B cell (primary cell): ENCODE data around the gene ORC5. TPM values are rescaled to one million over a fixed set of nuclear protein-coding genes. Genes with fewer than 3 reads are reported as not detected.

Source experiments
- ATAC-seq: fragments of 200-7000 bp; cut with Tn5 transposase; one replicate; pipeline ENCODE4 v1.10.0; 2021; ENCODE audit warnings: low read depth, mild to moderate bottlenecking, moderate number of reproducible peaks, moderate library complexity
- CTCF ChIA-PET: fragments of 350-600 bp; sonication (Branson Sonifier 250); formaldehyde crosslinking; loops from one replicate; lab custom pipeline; 2021; ENCODE audit warnings: antibody characterized with exemption, inconsistent platforms; lab: Charles Lee
- POLR2A ChIA-PET: fragments of 350-600 bp; sonication (Branson Sonifier 250); formaldehyde crosslinking; loops from one replicate; lab custom pipeline; 2021; ENCODE audit warnings: antibody characterized with exemption; lab: Charles Lee
- DNase-seq: peaks from one replicate; pipeline ENCODE4 v3.0.0; 2013
- H2AFZ ChIP-seq: 2 replicates; pipeline ENCODE4 v1.6.1; 2012; ENCODE audit warnings: mild to moderate bottlenecking, low read depth, low read length; ENCODE audit not compliant: insufficient read depth, poor library complexity, severe bottlenecking
- H3K27ac ChIP-seq, 2 donors: 1 replicate in 1 of 2; 2 replicates in 1 of 2; pipeline ENCODE4 v1.5.1; 2012 to 2013; ENCODE audit warnings: low read length in 2 of 2, mild to moderate bottlenecking in 2 of 2, moderate library complexity in 1 of 2
- H3K27me3 ChIP-seq, 4 experiments: fragments of 200-600 bp in 1 of 4; sonication (generic) in 1 of 4; replicated peaks in 1 of 4; 1 replicate in 2 of 4; 2 replicates in 2 of 4; pipeline versions ENCODE4 v1.6.1 to v1.7.0; 2013 to 2016; ENCODE audit warnings: low read length in 3 of 4, mild to moderate bottlenecking in 2 of 4, mixed read lengths in 1 of 4, moderate library complexity in 1 of 4; ENCODE audit not compliant: insufficient read depth in 4 of 4, control insufficient read depth in 3 of 4; ENCODE audit errors: control extremely low read depth in 1 of 4
- H3K36me3 ChIP-seq, 2 experiments: replicated peaks in 1 of 2; 1 replicate in 1 of 2; 2 replicates in 1 of 2; pipeline versions ENCODE4 v1.6.1 to v1.7.1; 2013; ENCODE audit warnings: low read length in 1 of 2; ENCODE audit not compliant: insufficient read depth in 2 of 2, control insufficient read depth in 1 of 2; ENCODE audit errors: control extremely low read depth in 1 of 2, extremely low read depth in 1 of 2
- H3K4me1 ChIP-seq, 2 donors: fragments of 200-600 bp in 1 of 2; sonication (generic) in 1 of 2; 1 replicate in 1 of 2; 2 replicates in 1 of 2; pipeline versions ENCODE4 v1.5.1 to v1.6.1; 2013 to 2017; ENCODE audit warnings: low read length in 2 of 2; ENCODE audit not compliant: control insufficient read depth in 2 of 2, insufficient read depth in 2 of 2
- H3K4me2 ChIP-seq: replicated peaks from 2 replicates; pipeline ENCODE3; 2012; ENCODE audit warnings: mild to moderate bottlenecking, low read depth, low read length; ENCODE audit not compliant: poor library complexity, severe bottlenecking
- H3K4me3 ChIP-seq, 5 experiments: fragments of 200-600 bp in 1 of 5; sonication (generic) in 1 of 5; 1 replicate in 3 of 5; 2 replicates in 2 of 5; pipeline versions ENCODE4 v1.5.1 to v1.7.0; 2011 to 2016; ENCODE audit warnings: low read length in 4 of 5, mild to moderate bottlenecking in 4 of 5, low read depth in 2 of 5, control low read depth in 1 of 5, moderate library complexity in 1 of 5; ENCODE audit not compliant: insufficient read depth in 1 of 5; ENCODE audit errors: control extremely low read depth in 1 of 5, extremely low read depth in 1 of 5
- H3K79me2 ChIP-seq: fragments of 200-600 bp; sonication (generic); one replicate; pipeline ENCODE4 v1.6.0; 2016; ENCODE audit warnings: low read length; ENCODE audit not compliant: control insufficient read depth, insufficient read depth
- H3K9ac ChIP-seq: fragments of 200-600 bp; sonication (generic); 2 replicates; pipeline ENCODE4 v1.6.1; 2017; ENCODE audit warnings: mild to moderate bottlenecking, low read length, moderate library complexity
- H3K9me3 ChIP-seq, 3 donors: one replicate each; pipeline versions ENCODE4 v1.6.1 to v1.7.1; 2013; ENCODE audit warnings: low read length in 2 of 3; ENCODE audit not compliant: control insufficient read depth in 2 of 3, insufficient read depth in 1 of 3; ENCODE audit errors: control extremely low read depth in 1 of 3
- H4K20me1 ChIP-seq: 2 replicates; pipeline ENCODE4 v1.6.0; 2012; ENCODE audit warnings: mild to moderate bottlenecking, low read length; ENCODE audit not compliant: insufficient read depth, control insufficient read depth, poor library complexity, severe bottlenecking
- H3K27ac Mint-ChIP-seq: one replicate; pipeline ENCODE4 v1.8.0; 2021; ENCODE audit warnings: mixed read lengths
- H3K27me3 Mint-ChIP-seq: one replicate; pipeline ENCODE4 v1.8.0; 2021; ENCODE audit warnings: mixed read lengths
- H3K4me1 Mint-ChIP-seq: one replicate; pipeline ENCODE4 v1.8.0; 2021; ENCODE audit warnings: mixed read lengths
- H3K4me3 Mint-ChIP-seq: one replicate; pipeline ENCODE4 v1.8.0; 2021; ENCODE audit warnings: mixed read lengths
- H3K9me3 Mint-ChIP-seq: one replicate; pipeline ENCODE4 v1.8.0; 2022; ENCODE audit warnings: mixed read lengths; ENCODE audit not compliant: insufficient read depth
- EZH2 ChIP-seq: IDR thresholded peaks from 2 replicates; pipeline ENCODE4 v1.6.1; 2012; ENCODE audit warnings: borderline replicate concordance, low read depth, mild to moderate bottlenecking, moderate library complexity, low read length; ENCODE audit not compliant: insufficient read depth, poor library complexity, severe bottlenecking
- WGBS: methylation state at CpG from one replicate; pipeline ENCODE4 v1.1.5; 2013; ENCODE audit warnings: missing lambda C conversion rate; ENCODE audit not compliant: insufficient coverage; 5-methylcytosine and 5-hydroxymethylcytosine counted together
- intact Hi-C: fragments of 100-400 bp; cut with micrococcal nuclease; formaldehyde crosslinking; loops from one replicate; pipeline ENCODE4 v1.10.0; 2022
- polyA plus RNA-seq: library from polyadenylated mRNA; depleted of rRNA; stranded (reverse); fragments of >200 nt; gene quantifications from 2 replicates; pipeline ENCODE4 v1.2.3, GENCODE V29; 2012
- total RNA-seq, 2 donors: library from RNA; stranded (reverse); fragments of 120-200 nt in 1 of 2; gene quantifications; 1 replicate in 1 of 2; 2 replicates in 1 of 2; pipeline versions ENCODE4 v1.2.3 to v1.2.4, GENCODE V29; 2013 to 2022
- TF ChIP-seq, protein P1 (sequence below): fragments of 200-600 bp; IDR thresholded peaks from one replicate; pipeline ENCODE4 v1.8.0; 2022; ENCODE audit warnings: antibody characterized with exemption, mild to moderate bottlenecking

The ORC5 gene
- total and polyA plus RNA-seq, 2 donors (not counting 1 experiment from before 2014, with no cell fraction given), result 6.8 to 20.2 TPM

- CTCF ChIA-PET, result interaction anchor here (0.7 to 1.8 kb wide), 2 partner anchors 9 to 135 kb away, joined by 5 to 7 read pairs; no protein-coding TSS in a partner anchor
- peaks cover 0 to 4% (median 0%) of the 10 kb centered on the region in 4 experiments for H3K27me3 ChIP-seq
- no peaks in the 10 kb centered on the region for H3K36me3 ChIP-seq
- intact Hi-C loops, result no loop called here
- no peaks in the 10 kb centered on the region for H3K4me1 ChIP-seq
- H3K4me3 ChIP-seq, result no peak overlapping the region
- no peaks in the 10 kb centered on the region for H3K79me2 ChIP-seq
- H3K9ac ChIP-seq, result no peak overlapping the region
- no peak overlapping the region for H2AFZ ChIP-seq
- H3K27ac ChIP-seq, result no peak overlapping the region
- no peak for TF ChIP-seq EZH2
- TF ChIP-seq, protein P1, sequence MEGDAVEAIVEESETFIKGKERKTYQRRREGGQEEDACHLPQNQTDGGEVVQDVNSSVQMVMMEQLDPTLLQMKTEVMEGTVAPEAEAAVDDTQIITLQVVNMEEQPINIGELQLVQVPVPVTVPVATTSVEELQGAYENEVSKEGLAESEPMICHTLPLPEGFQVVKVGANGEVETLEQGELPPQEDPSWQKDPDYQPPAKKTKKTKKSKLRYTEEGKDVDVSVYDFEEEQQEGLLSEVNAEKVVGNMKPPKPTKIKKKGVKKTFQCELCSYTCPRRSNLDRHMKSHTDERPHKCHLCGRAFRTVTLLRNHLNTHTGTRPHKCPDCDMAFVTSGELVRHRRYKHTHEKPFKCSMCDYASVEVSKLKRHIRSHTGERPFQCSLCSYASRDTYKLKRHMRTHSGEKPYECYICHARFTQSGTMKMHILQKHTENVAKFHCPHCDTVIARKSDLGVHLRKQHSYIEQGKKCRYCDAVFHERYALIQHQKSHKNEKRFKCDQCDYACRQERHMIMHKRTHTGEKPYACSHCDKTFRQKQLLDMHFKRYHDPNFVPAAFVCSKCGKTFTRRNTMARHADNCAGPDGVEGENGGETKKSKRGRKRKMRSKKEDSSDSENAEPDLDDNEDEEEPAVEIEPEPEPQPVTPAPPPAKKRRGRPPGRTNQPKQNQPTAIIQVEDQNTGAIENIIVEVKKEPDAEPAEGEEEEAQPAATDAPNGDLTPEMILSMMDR, result no peak
- H3K4me1 Mint-ChIP-seq, result no peaks in the 10 kb centered on the region
- no peaks in the 10 kb centered on the region for H3K9me3 Mint-ChIP-seq
- no peak overlapping the region for H3K4me3 Mint-ChIP-seq
- no peaks in the 10 kb centered on the region for H4K20me1 ChIP-seq
- peaks cover 39% of the 10 kb centered on the region for H3K27me3 Mint-ChIP-seq
- ATAC-seq (no peak), DNase-seq (no peak)
- H3K4me2 ChIP-seq, result no peak overlapping the region
- POLR2A ChIA-PET, result no interaction called here
- no CpG with 5 or more reads among the region's 4 CpGs for WGBS
- no peaks in the 10 kb centered on the region for H3K9me3 ChIP-seq
- H3K27ac Mint-ChIP-seq, result no peak overlapping the region
These were observed 33.9 kb upstream of the ORC5 start for GRCh38 chr7:104241538-104242209.

DNA sequence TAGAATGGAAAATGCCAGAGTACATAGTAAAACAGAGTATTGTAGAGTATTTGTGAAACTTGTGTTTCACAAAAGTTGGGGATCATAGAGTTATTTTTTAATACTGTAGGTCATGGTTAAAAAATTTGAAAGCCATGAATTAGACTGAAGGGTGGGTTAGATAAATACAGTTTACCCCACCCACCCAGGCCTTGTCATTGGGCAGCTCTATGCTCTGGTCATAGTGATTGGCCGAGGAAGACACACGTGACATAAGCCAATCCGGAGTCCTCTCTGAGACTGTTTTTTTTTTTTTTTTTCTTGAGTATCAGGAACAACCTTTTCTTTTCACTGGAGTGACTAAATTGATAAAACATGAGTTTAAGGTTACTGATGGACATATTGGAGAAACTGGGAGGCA lies 33.3 kb upstream of the ORC5 start:
- DNase-seq (no peak), ATAC-seq (no peak)
- Histone ChIP-seq H3K36me3 (no peaks in the 10 kb centered on the region), H3K9me3 (no peaks in the 10 kb centered on the region), H3K27ac (no peak overlapping the region), H4K20me1 (no peaks in the 10 kb centered on the region), H2AFZ (no peak overlapping the region), H3K79me2 (no peaks in the 10 kb centered on the region), H3K27me3 (peaks cover 0 to 4% (median 0%) of the 10 kb centered on the region in 4 experiments), H3K9ac (no peak overlapping the region), H3K4me1 (no peaks in the 10 kb centered on the region), H3K4me3 (no peak overlapping the region), H3K4me2 (no peak overlapping the region)
- POLR2A ChIA-PET, result no interaction called here
- CTCF ChIA-PET, result interaction anchor here (0.7 to 1.8 kb wide), 2 partner anchors 9 to 135 kb away, joined by 5 to 7 read pairs; no protein-coding TSS in a partner anchor
- H3K27me3 Mint-ChIP-seq, result peaks cover 39% of the 10 kb centered on the region
- H3K27ac Mint-ChIP-seq, result no peak overlapping the region
- TF ChIP-seq, protein P1, result no peak
- no peak for TF ChIP-seq EZH2
- H3K9me3 Mint-ChIP-seq, result no peaks in the 10 kb centered on the region
- H3K4me1 Mint-ChIP-seq, result no peaks in the 10 kb centered on the region
- H3K4me3 Mint-ChIP-seq, result no peak overlapping the region
- WGBS, result 100% methylated on average over 2 of the region's 3 CpGs
- intact Hi-C loops, result no loop called here
